B cell (primary cell): ENCODE measurements around the gene MCM3AP.

Experiments used
- EZH2 ChIP-seq: IDR thresholded peaks from 2 replicates; pipeline ENCODE4 v1.6.1; 2012; ENCODE audit warnings: borderline replicate concordance, low read depth, mild to moderate bottlenecking, moderate library complexity, low read length; ENCODE audit not compliant: insufficient read depth, poor library complexity, severe bottlenecking
- TF ChIP-seq, protein P1 (sequence below): fragments of 200-600 bp; IDR thresholded peaks from one replicate; pipeline ENCODE4 v1.8.0; 2022; ENCODE audit warnings: antibody characterized with exemption, mild to moderate bottlenecking

- TF ChIP-seq, protein P1, sequence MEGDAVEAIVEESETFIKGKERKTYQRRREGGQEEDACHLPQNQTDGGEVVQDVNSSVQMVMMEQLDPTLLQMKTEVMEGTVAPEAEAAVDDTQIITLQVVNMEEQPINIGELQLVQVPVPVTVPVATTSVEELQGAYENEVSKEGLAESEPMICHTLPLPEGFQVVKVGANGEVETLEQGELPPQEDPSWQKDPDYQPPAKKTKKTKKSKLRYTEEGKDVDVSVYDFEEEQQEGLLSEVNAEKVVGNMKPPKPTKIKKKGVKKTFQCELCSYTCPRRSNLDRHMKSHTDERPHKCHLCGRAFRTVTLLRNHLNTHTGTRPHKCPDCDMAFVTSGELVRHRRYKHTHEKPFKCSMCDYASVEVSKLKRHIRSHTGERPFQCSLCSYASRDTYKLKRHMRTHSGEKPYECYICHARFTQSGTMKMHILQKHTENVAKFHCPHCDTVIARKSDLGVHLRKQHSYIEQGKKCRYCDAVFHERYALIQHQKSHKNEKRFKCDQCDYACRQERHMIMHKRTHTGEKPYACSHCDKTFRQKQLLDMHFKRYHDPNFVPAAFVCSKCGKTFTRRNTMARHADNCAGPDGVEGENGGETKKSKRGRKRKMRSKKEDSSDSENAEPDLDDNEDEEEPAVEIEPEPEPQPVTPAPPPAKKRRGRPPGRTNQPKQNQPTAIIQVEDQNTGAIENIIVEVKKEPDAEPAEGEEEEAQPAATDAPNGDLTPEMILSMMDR = no peak
- no peak for TF ChIP-seq EZH2
Observed at GRCh38 chr21:46191257-46191685, 94.1 kb downstream of the MCM3AP start.
